HuH-7.5 (cell line): ENCODE results near the gene GRIK4.

Source experiments
- DNase-seq: peaks from one replicate; pipeline ENCODE4 v3.0.0; 2011; ENCODE audit warnings: low spot score

The GRIK4 gene

GRCh38 chr11:120526241-120526640 lies 14.7 kb downstream of the GRIK4 start:
- DNase-seq: no peak

GRCh38 chr11:120527111-120527761 lies 15.7 kb downstream of the GRIK4 start:
- no peak for DNase-seq

- DNase-seq: no peak
These were observed 17.2 kb downstream of the GRIK4 start for GRCh38 chr11:120528749-120529148.

GRCh38 chr11:120529214-120529613 lies 17.7 kb downstream of the GRIK4 start:
- DNase-seq: no peak

GRCh38 chr11:120529911-120530310 lies 18.4 kb downstream of the GRIK4 start:
- no peak for DNase-seq

- no peak for DNase-seq
These were observed 20.7 kb downstream of the GRIK4 start for GRCh38 chr11:120532082-120532831.

- no peak for DNase-seq
These were observed 21.3 kb downstream of the GRIK4 start for GRCh38 chr11:120532832-120533196.

GRCh38 chr11:120536091-120536796 lies 24.7 kb downstream of the GRIK4 start:
- no peak for DNase-seq

GRCh38 chr11:120536797-120537169 lies 25.2 kb downstream of the GRIK4 start:
- no peak for DNase-seq

- no peak for DNase-seq
These were observed 26.4 kb downstream of the GRIK4 start for GRCh38 chr11:120537996-120538395.

GRCh38 chr11:120538707-120539106 lies 27.2 kb downstream of the GRIK4 start:
- no peak for DNase-seq

GRCh38 chr11:120539667-120540369 lies 28.3 kb downstream of the GRIK4 start:
- no peak for DNase-seq

- DNase-seq: no peak
These were observed 29.4 kb downstream of the GRIK4 start for GRCh38 chr11:120540744-120541465.

- DNase-seq: no peak
These were observed 32.1 kb downstream of the GRIK4 start for GRCh38 chr11:120543521-120544215.

GRCh38 chr11:120545813-120546212 lies 34.3 kb downstream of the GRIK4 start:
- DNase-seq: no peak

GRCh38 chr11:120546312-120547205 lies 35.0 kb downstream of the GRIK4 start:
- DNase-seq: no peak

GRCh38 chr11:120547316-120547715 lies 35.8 kb downstream of the GRIK4 start:
- no peak for DNase-seq

- no peak for DNase-seq
These were observed 36.5 kb downstream of the GRIK4 start for GRCh38 chr11:120547811-120548681.

GRCh38 chr11:120548682-120549209 lies 37.2 kb downstream of the GRIK4 start:
- no peak for DNase-seq
